Osteocyte (in vitro differentiated cells): ENCODE measurements around the gene MDM2. TPM values are rescaled to one million over a fixed set of nuclear protein-coding genes. Genes with fewer than 3 reads are reported as not detected.

Experiments used
- DNase-seq: peaks from one replicate; pipeline ENCODE4 v3.0.0; 2021; ENCODE audit warnings: mixed read lengths; ENCODE audit not compliant: unreplicated experiment; ENCODE audit errors: extremely low spot score
- H3K27ac Mint-ChIP-seq: one replicate; pipeline ENCODE4 v1.8.0; 2021; ENCODE audit warnings: mild to moderate bottlenecking, mixed read lengths; ENCODE audit not compliant: unreplicated experiment
- H3K27me3 Mint-ChIP-seq: one replicate; pipeline ENCODE4 v1.8.0; 2021; ENCODE audit warnings: mixed read lengths; ENCODE audit not compliant: unreplicated experiment
- H3K36me3 Mint-ChIP-seq: one replicate; pipeline ENCODE4 v1.8.0; 2021; ENCODE audit warnings: mixed read lengths; ENCODE audit not compliant: unreplicated experiment
- H3K4me1 Mint-ChIP-seq: one replicate; pipeline ENCODE4 v1.8.0; 2021; ENCODE audit warnings: mixed read lengths; ENCODE audit not compliant: unreplicated experiment
- H3K4me3 Mint-ChIP-seq: one replicate; pipeline ENCODE4 v1.8.0; 2021; ENCODE audit warnings: mild to moderate bottlenecking, moderate library complexity, mixed read lengths; ENCODE audit not compliant: unreplicated experiment
- H3K9me3 Mint-ChIP-seq: one replicate; pipeline ENCODE4 v1.8.0; 2021; ENCODE audit warnings: mixed read lengths; ENCODE audit not compliant: unreplicated experiment
- total RNA-seq: library from RNA; stranded (reverse); gene quantifications from 2 replicates; pipeline ENCODE4 v1.2.1, GENCODE V29; 2021
- TF ChIP-seq, protein P1 (sequence below): fragments of 200-600 bp; sonication (generic); IDR thresholded peaks from 2 replicates; pipeline ENCODE4 v1.5.0; 2021; ENCODE audit warnings: antibody characterized with exemption, mild to moderate bottlenecking, moderate library complexity

MDM2 gene
- total RNA-seq, 1 donor from 2014 or later: 131 TPM

DNA sequence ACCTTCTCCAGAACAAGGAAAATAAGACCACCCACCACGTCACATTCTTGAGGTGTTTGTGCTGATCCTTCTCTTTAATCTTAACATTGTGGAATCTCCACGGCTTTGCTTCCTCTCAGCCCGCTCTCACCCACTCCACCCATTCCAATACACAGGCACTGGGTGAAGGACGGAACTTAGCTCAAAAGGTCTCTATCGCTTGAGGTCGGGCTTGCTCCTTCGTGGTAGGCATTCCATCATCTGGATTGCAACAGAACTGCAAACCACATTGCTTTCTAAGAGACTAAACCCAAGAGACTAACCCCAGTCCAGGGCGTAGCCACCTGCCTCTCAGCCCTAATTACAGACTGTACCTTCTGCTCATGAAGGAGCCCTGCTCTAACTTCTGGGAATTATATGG, 24.0 kb upstream of the MDM2 start:
- Mint-ChIP-seq H3K27me3 (no peaks in the 10 kb centered on the region), H3K4me1 (peaks cover 10% of the 10 kb centered on the region), H3K27ac (no peak overlapping the region), H3K4me3 (no peak overlapping the region), H3K9me3 (no peaks in the 10 kb centered on the region), H3K36me3 (no peaks in the 10 kb centered on the region)
- TF ChIP-seq, protein P1, sequence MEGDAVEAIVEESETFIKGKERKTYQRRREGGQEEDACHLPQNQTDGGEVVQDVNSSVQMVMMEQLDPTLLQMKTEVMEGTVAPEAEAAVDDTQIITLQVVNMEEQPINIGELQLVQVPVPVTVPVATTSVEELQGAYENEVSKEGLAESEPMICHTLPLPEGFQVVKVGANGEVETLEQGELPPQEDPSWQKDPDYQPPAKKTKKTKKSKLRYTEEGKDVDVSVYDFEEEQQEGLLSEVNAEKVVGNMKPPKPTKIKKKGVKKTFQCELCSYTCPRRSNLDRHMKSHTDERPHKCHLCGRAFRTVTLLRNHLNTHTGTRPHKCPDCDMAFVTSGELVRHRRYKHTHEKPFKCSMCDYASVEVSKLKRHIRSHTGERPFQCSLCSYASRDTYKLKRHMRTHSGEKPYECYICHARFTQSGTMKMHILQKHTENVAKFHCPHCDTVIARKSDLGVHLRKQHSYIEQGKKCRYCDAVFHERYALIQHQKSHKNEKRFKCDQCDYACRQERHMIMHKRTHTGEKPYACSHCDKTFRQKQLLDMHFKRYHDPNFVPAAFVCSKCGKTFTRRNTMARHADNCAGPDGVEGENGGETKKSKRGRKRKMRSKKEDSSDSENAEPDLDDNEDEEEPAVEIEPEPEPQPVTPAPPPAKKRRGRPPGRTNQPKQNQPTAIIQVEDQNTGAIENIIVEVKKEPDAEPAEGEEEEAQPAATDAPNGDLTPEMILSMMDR: no peak
- DNase-seq: no peak

DNA sequence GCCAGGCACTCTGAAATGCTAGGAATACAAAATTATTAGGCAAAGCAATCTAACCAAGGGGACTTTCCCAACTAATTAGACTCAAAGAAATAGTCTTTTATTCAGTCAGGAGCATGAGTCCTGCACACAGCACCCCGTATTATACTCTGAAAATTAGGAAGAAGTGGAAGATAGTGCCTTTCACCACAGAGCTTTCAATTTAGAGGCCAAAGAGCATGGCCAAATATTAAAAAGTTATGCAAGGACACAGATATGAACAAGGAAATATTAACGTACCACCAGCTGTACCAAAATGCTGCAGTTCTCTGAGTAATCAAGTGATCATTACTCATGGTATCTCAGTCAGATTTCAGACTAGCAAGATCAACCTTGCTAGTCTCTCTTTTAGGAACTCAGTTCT, 22.6 kb upstream of the MDM2 start:
- Mint-ChIP-seq H3K27me3 (no peaks in the 10 kb centered on the region), H3K4me1 (peaks cover 10% of the 10 kb centered on the region), H3K36me3 (no peaks in the 10 kb centered on the region), H3K4me3 (no peak overlapping the region), H3K9me3 (no peaks in the 10 kb centered on the region), H3K27ac (no peak overlapping the region)
- TF ChIP-seq, protein P1: no peak
- no peak for DNase-seq

DNA sequence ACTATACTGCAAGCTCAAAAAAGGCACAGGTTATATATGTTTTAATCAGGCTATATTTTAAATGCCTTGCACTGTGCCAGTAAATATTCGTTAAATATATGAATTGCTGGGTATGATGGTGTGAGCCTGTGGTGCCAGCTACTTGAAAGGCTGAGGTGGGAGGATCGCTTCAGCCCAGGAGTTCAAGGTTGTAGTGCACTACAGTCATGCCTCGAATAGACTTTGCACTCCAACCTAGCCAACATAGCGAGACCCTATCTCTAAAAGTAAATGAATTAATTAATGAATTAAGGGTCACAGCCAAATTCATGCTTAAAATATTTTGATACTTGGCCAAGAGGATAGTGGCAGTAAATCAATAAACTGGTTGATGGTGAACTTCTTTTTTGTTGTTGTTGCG, 22.2 kb upstream of the MDM2 start:
- no peaks in the 10 kb centered on the region for H3K36me3 Mint-ChIP-seq
- peaks cover 10% of the 10 kb centered on the region for H3K4me1 Mint-ChIP-seq
- no peak for DNase-seq
- H3K27me3 Mint-ChIP-seq: no peaks in the 10 kb centered on the region
- no peaks in the 10 kb centered on the region for H3K9me3 Mint-ChIP-seq
- no peak overlapping the region for H3K4me3 Mint-ChIP-seq
- H3K27ac Mint-ChIP-seq: no peak overlapping the region
- TF ChIP-seq, protein P1: no peak

DNA sequence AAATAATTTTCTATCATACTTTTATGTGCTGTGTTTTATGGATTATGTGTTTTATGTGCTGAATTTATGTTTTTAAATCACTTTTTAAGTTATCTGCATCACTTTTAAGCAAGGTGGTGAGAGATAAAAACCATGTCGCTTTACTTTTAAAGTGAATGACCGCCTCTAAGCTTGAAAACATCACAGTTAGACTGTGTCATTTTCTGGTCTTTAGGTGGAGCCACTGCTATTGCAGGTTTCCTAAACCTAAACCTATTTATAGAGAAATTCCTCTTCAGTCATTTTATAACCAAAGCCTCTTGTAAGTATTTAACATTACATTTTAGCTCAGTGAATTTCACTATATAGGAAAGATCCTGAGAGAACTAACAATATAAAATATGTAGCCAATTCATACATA, 21.0 kb upstream of the MDM2 start:
- Mint-ChIP-seq H3K4me1 (peaks cover 10% of the 10 kb centered on the region), H3K4me3 (no peak overlapping the region), H3K27ac (peak overlapping the region; percentile 91), H3K9me3 (no peaks in the 10 kb centered on the region), H3K27me3 (no peaks in the 10 kb centered on the region), H3K36me3 (no peaks in the 10 kb centered on the region)
- DNase-seq: no peak
- TF ChIP-seq, protein P1: peak; percentile 21

DNA sequence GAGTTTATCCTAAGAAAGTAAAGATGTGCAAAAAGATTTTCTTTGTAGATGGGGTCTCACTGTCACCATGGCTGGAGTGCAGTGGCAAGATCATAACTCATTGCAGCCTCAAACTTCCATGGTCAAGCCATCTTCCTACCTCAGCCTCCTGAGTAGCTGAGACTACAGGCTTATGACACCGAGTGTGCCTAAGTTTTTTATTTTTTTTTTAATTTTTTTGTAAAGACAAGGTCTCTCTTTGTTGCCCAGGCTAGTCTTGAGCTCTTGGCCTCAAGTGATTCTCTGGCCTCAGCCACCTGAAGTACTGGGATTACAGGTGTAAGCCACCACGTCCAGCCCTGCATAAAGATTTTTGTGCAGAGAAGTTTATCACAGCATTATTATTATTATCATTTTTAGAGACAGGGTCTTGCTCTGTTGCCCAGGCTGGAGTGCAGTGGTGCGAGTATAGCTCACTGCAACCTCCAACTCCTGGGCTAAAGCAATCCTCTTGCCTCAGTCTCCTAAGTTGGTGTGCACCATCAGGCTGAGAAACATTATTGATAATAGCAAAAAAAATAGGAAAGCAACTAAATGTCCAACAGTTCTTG, 19.3 kb upstream of the MDM2 start:
- no peak for DNase-seq
- Mint-ChIP-seq H3K27ac (no peak overlapping the region), H3K27me3 (no peaks in the 10 kb centered on the region), H3K9me3 (no peaks in the 10 kb centered on the region), H3K4me1 (peaks cover 10% of the 10 kb centered on the region), H3K36me3 (no peaks in the 10 kb centered on the region), H3K4me3 (no peak overlapping the region)
- TF ChIP-seq, protein P1: no peak
